ENCODE data around the gene LBX1.

GRCh38 chr10:101230183-101230917 is 1.1 kb upstream of the LBX1 start:
- no peak for TF ChIP-seq EZH2phosphoT487 (IDR thresholded peaks at IDR 0.05; ENCODE audit: insufficient read depth, low read depth)
- TF ChIP-seq EZH2 (IDR thresholded peaks at IDR 0.05; ENCODE audit: insufficient read depth, poor library complexity, severe bottlenecking) = no peak
